ENCODE results near the gene FCGR1A. TPM values are rescaled to one million over a fixed set of nuclear protein-coding genes. Genes with fewer than 3 reads are reported as not detected.
"Not testable (repeated sequence)": the region's sequence is repeated elsewhere in the genome, so short reads cannot be mapped to it uniquely, and the experiment has no call there.

FCGR1A gene
- total RNA-seq, 2 donors from 2014 or later = not detected

DNA sequence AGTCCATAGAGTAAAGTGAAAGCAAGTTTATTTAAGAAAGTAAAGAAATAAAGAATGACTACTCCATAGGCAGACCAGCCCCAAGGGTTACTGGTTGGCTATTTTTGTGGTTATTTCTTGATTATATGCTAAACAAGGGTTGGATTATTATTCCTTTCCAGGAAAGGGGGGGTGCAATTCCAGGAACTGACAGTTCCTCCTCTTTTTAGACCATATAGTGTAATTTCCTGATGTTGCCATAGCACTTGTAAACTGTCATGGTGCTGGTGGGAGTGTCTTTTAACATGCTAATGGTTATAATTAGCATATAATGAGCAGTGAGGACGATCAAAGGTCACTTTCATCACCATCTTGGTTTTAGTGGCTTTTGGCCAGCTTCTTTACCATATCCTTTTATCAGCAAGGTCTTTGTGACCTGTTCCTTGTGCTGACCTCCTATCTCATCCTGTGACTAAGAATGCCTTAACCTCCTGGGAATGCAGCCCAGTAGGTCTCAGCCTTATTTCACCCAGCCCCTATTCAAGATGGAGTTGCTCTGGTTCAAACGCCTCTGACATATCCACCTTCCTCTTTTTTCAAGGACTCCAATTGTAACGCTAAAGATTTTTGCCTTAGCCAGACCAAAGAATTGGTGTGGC is 6.9 kb upstream of the FCGR1A start:
- not testable (repeated sequence) for H3K9me3 ChIP-seq (ENCODE audit: control insufficient read depth, low read length); H3K4me3 ChIP-seq (ENCODE audit: low read length); H3K27me3 ChIP-seq (ENCODE audit: control insufficient read depth, insufficient read depth, low read length, poor library complexity, severe bottlenecking); H3K4me1 Mint-ChIP-seq; H3K4me1 ChIP-seq (ENCODE audit: control insufficient read depth, insufficient read depth, low read length); H3K27ac Mint-ChIP-seq; H3K27me3 Mint-ChIP-seq (ENCODE audit: insufficient read depth); H3K27ac ChIP-seq (ENCODE audit: low read depth, low read length); H3K36me3 ChIP-seq (ENCODE audit: control insufficient read depth, insufficient read depth, low read length); H3K4me3 Mint-ChIP-seq; H3K36me3 Mint-ChIP-seq (ENCODE audit: low read depth); H3K9ac ChIP-seq (ENCODE audit: extremely low read depth, low read length, poor library complexity, severe bottlenecking); H3K9me3 Mint-ChIP-seq
- WGBS, 2 experiments (ENCODE audit: insufficient coverage in 1 of 2, insufficient read length in 1 of 2) = no CpG with 5 or more reads among the region's 3 CpGs
- DNase-seq = peak; percentile 45

DNA sequence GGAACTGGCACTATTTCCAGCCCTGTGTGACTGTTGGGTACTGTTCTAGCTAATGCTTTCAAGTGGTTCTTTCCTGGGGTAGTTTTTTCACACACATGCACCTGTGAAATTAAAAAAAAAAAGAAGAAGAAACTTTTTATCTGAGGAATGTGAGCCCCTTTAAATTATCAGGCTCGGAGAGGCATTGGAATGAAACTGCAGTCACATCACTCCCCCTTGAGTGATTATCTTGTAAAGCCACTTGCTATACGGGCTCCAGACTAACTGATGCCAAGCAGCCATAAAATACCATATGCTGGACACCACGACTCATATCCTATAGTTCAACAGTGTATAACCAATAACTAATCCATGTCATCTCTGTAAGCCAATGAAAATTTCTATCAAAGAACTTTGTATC is 5.4 kb upstream of the FCGR1A start:
- not testable (repeated sequence) for H3K9ac ChIP-seq (ENCODE audit: extremely low read depth, low read length, poor library complexity, severe bottlenecking); H3K27ac ChIP-seq (ENCODE audit: low read depth, low read length); H3K36me3 Mint-ChIP-seq (ENCODE audit: low read depth); H3K9me3 Mint-ChIP-seq; H3K27me3 ChIP-seq (ENCODE audit: control insufficient read depth, insufficient read depth, low read length, poor library complexity, severe bottlenecking); H3K4me1 Mint-ChIP-seq; H3K27me3 Mint-ChIP-seq (ENCODE audit: insufficient read depth); H3K27ac Mint-ChIP-seq; H3K4me3 Mint-ChIP-seq; H3K36me3 ChIP-seq (ENCODE audit: control insufficient read depth, insufficient read depth, low read length); H3K4me3 ChIP-seq (ENCODE audit: low read length); H3K4me1 ChIP-seq (ENCODE audit: control insufficient read depth, insufficient read depth, low read length); H3K9me3 ChIP-seq (ENCODE audit: control insufficient read depth, low read length); DNase-seq
- WGBS, 2 experiments (ENCODE audit: insufficient coverage in 1 of 2, insufficient read length in 1 of 2) = no CpG with 5 or more reads among the region's 3 CpGs

DNA sequence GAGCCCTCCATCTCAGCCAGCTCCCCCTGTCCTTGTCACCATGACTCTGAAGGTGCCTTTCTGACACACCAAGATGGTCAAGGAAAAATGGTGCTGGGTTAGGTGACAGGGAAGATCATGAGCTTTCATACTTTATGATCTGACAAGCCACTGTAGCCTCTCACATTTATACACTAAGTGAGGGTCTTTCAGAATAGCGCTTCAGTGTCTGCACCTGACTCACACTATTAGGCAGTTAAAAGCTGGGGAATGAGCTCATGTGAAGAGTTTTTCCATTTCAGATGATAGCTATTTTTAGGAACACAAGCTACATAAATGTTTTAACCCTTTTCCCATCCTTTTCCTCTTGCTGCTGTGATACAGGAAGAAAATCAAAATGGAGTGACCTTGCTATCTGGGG is 4.2 kb upstream of the FCGR1A start:
- not testable (repeated sequence) for H3K9me3 Mint-ChIP-seq; H3K4me3 Mint-ChIP-seq; H3K27me3 ChIP-seq (ENCODE audit: control insufficient read depth, insufficient read depth, low read length, poor library complexity, severe bottlenecking); H3K9ac ChIP-seq (ENCODE audit: extremely low read depth, low read length, poor library complexity, severe bottlenecking); H3K4me1 Mint-ChIP-seq; H3K9me3 ChIP-seq (ENCODE audit: control insufficient read depth, low read length); H3K4me1 ChIP-seq (ENCODE audit: control insufficient read depth, insufficient read depth, low read length); H3K27me3 Mint-ChIP-seq (ENCODE audit: insufficient read depth); DNase-seq; H3K27ac Mint-ChIP-seq; H3K36me3 ChIP-seq (ENCODE audit: control insufficient read depth, insufficient read depth, low read length); H3K4me3 ChIP-seq (ENCODE audit: low read length); H3K27ac ChIP-seq (ENCODE audit: low read depth, low read length); H3K36me3 Mint-ChIP-seq (ENCODE audit: low read depth)
- WGBS, 2 experiments (ENCODE audit: insufficient coverage in 1 of 2, insufficient read length in 1 of 2) = no CpG with 5 or more reads among the region's 1 CpG

GRCh38 chr1:149781413-149781984 is 995 bp upstream of the FCGR1A start:
- H3K4me3 Mint-ChIP-seq; H3K36me3 ChIP-seq (ENCODE audit: control insufficient read depth, insufficient read depth, low read length); H3K27ac Mint-ChIP-seq; DNase-seq; H3K9me3 Mint-ChIP-seq; H3K4me1 Mint-ChIP-seq; H3K27me3 ChIP-seq (ENCODE audit: control insufficient read depth, insufficient read depth, low read length, poor library complexity, severe bottlenecking); H3K9me3 ChIP-seq (ENCODE audit: control insufficient read depth, low read length); H3K9ac ChIP-seq (ENCODE audit: extremely low read depth, low read length, poor library complexity, severe bottlenecking); H3K27me3 Mint-ChIP-seq (ENCODE audit: insufficient read depth); H3K4me3 ChIP-seq (ENCODE audit: low read length); H3K36me3 Mint-ChIP-seq (ENCODE audit: low read depth); H3K27ac ChIP-seq (ENCODE audit: low read depth, low read length); H3K4me1 ChIP-seq (ENCODE audit: control insufficient read depth, insufficient read depth, low read length): not testable (repeated sequence)
- 80 to 92% methylated on average over 2 to 5 of the region's 5 CpGs for WGBS, 2 experiments (ENCODE audit: insufficient coverage in 1 of 2, insufficient read length in 1 of 2)

- H3K9me3 ChIP-seq (ENCODE audit: control insufficient read depth, low read length); DNase-seq; H3K27me3 Mint-ChIP-seq (ENCODE audit: insufficient read depth); H3K36me3 Mint-ChIP-seq (ENCODE audit: low read depth); H3K4me1 ChIP-seq (ENCODE audit: control insufficient read depth, insufficient read depth, low read length); H3K4me1 Mint-ChIP-seq; H3K4me3 ChIP-seq (ENCODE audit: low read length); H3K27ac ChIP-seq (ENCODE audit: low read depth, low read length); H3K4me3 Mint-ChIP-seq; H3K36me3 ChIP-seq (ENCODE audit: control insufficient read depth, insufficient read depth, low read length); H3K9me3 Mint-ChIP-seq; H3K27ac Mint-ChIP-seq; H3K27me3 ChIP-seq (ENCODE audit: control insufficient read depth, insufficient read depth, low read length, poor library complexity, severe bottlenecking); H3K9ac ChIP-seq (ENCODE audit: extremely low read depth, low read length, poor library complexity, severe bottlenecking): not testable (repeated sequence)
- no CpG with 5 or more reads among the region's 2 CpGs for WGBS, 2 experiments (ENCODE audit: insufficient coverage in 1 of 2, insufficient read length in 1 of 2)
Observed at GRCh38 chr1:149783289-149783688, 795 bp downstream of the FCGR1A start.

DNA sequence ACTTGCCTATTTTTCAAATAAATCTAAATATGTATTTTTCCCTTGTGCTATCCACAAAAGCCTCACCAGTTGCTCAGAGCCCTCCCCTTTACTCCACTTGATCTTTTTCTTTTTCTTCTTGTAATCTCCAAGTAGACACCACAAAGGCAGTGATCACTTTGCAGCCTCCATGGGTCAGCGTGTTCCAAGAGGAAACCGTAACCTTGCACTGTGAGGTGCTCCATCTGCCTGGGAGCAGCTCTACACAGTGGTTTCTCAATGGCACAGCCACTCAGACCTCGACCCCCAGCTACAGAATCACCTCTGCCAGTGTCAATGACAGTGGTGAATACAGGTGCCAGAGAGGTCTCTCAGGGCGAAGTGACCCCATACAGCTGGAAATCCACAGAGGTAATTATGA is 1.4 kb downstream of the FCGR1A start:
- 90% methylated on average over 2 of the region's 4 CpGs; no CpG with 5 or more reads in 1 of the 2 experiments for WGBS, 2 experiments (ENCODE audit: insufficient coverage in 1 of 2, insufficient read length in 1 of 2)
- H3K4me3 Mint-ChIP-seq; H3K27ac ChIP-seq (ENCODE audit: low read depth, low read length); H3K9me3 Mint-ChIP-seq; DNase-seq; H3K36me3 Mint-ChIP-seq (ENCODE audit: low read depth); H3K4me3 ChIP-seq (ENCODE audit: low read length); H3K27ac Mint-ChIP-seq; H3K27me3 ChIP-seq (ENCODE audit: control insufficient read depth, insufficient read depth, low read length, poor library complexity, severe bottlenecking); H3K4me1 ChIP-seq (ENCODE audit: control insufficient read depth, insufficient read depth, low read length); H3K4me1 Mint-ChIP-seq; H3K36me3 ChIP-seq (ENCODE audit: control insufficient read depth, insufficient read depth, low read length); H3K9me3 ChIP-seq (ENCODE audit: control insufficient read depth, low read length); H3K9ac ChIP-seq (ENCODE audit: extremely low read depth, low read length, poor library complexity, severe bottlenecking); H3K27me3 Mint-ChIP-seq (ENCODE audit: insufficient read depth): not testable (repeated sequence)

DNA sequence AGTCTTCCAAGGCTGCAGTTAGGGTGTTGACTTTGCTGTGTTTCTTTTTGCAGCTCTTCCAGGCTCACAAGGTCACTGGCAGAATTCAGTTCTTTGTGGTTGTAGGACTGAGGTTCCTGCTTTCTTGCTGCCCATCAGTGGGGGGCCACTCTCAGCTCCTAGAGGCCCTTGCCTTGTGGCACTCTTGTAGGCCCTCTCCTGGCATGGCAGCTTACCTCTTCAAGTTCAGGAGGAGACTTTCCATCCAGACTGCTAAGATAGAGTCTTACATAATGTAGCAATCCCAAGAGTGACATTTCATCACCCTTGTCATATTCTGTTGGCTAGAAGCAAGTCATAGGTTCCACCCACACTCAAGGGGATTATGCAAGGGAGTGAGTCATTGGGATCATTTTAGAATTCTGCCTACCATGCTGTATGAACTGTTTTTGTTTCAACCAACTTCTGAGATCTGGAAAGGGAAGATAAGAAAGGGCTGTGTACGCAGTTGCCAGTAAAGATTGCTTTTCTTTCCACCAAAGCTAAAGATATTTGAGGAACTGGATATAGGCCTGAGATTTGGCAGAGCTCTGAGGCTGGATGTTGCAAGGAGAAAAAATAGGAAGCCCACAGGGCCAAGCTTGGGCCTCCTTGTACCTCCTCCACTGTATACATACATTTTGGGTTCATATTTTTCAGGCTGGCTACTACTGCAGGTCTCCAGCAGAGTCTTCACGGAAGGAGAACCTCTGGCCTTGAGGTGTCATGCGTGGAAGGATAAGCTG is 5.4 kb downstream of the FCGR1A start:
- H3K27me3 Mint-ChIP-seq (ENCODE audit: insufficient read depth); H3K9me3 ChIP-seq (ENCODE audit: control insufficient read depth, low read length); H3K36me3 Mint-ChIP-seq (ENCODE audit: low read depth); H3K9me3 Mint-ChIP-seq; H3K36me3 ChIP-seq (ENCODE audit: control insufficient read depth, insufficient read depth, low read length); H3K4me1 ChIP-seq (ENCODE audit: control insufficient read depth, insufficient read depth, low read length); H3K4me1 Mint-ChIP-seq; H3K4me3 Mint-ChIP-seq; H3K27ac Mint-ChIP-seq; DNase-seq; H3K27me3 ChIP-seq (ENCODE audit: control insufficient read depth, insufficient read depth, low read length, poor library complexity, severe bottlenecking); H3K27ac ChIP-seq (ENCODE audit: low read depth, low read length); H3K9ac ChIP-seq (ENCODE audit: extremely low read depth, low read length, poor library complexity, severe bottlenecking); H3K4me3 ChIP-seq (ENCODE audit: low read length): not testable (repeated sequence)
- no CpG with 5 or more reads among the region's 3 CpGs for WGBS, 2 experiments (ENCODE audit: insufficient coverage in 1 of 2, insufficient read length in 1 of 2)
